Mesodermal cell (in vitro differentiated cells): ENCODE results near the gene ARID5B.

Experiments used
- H3K27ac ChIP-seq: 2 replicates; pipeline ENCODE4 v1.7.0; 2013; ENCODE audit warnings: mild to moderate bottlenecking, low read depth, low read length, moderate library complexity; ENCODE audit not compliant: severe bottlenecking
- H3K36me3 ChIP-seq: 2 replicates; pipeline ENCODE4 v1.7.1; 2013; ENCODE audit warnings: mild to moderate bottlenecking, low read length, moderate library complexity; ENCODE audit not compliant: control insufficient read depth, insufficient read depth
- H3K4me1 ChIP-seq: one replicate; pipeline ENCODE4 v1.7.1; 2013; ENCODE audit warnings: mild to moderate bottlenecking, low read length; ENCODE audit not compliant: insufficient read depth, control insufficient read depth, poor library complexity, severe bottlenecking
- H3K4me3 ChIP-seq: 2 replicates; pipeline ENCODE4 v1.7.0; 2013; ENCODE audit warnings: low read length, control low read depth, mild to moderate bottlenecking; ENCODE audit not compliant: insufficient read depth, poor library complexity, severe bottlenecking; ENCODE audit errors: extremely low read depth
- H3K9me3 ChIP-seq: 2 replicates; pipeline ENCODE4 v1.7.1; 2013; ENCODE audit warnings: mild to moderate bottlenecking, low read length, moderate library complexity; ENCODE audit not compliant: control insufficient read depth
- WGBS, 2 experiments: methylation state at CpG; one replicate each; pipeline ENCODE4 v1.1.5; 2013; ENCODE audit warnings: missing lambda C conversion rate in 2 of 2; ENCODE audit not compliant: insufficient coverage in 2 of 2; 5-methylcytosine and 5-hydroxymethylcytosine counted together

Gene ARID5B

GRCh38 chr10:62106929-62107519 lies 205.5 kb downstream of the ARID5B start:
- Histone ChIP-seq H3K36me3 (no peaks in the 10 kb centered on the region), H3K4me1 (no peaks in the 10 kb centered on the region), H3K4me3 (no peak overlapping the region), H3K9me3 (no peaks in the 10 kb centered on the region), H3K27ac (no peak overlapping the region)

- H3K9me3 ChIP-seq, result no peaks in the 10 kb centered on the region
Measured at GRCh38 chr10:62108759-62109586, 207.5 kb downstream of the ARID5B start.

GRCh38 chr10:62109587-62110293 lies 208.2 kb downstream of the ARID5B start:
- Histone ChIP-seq H3K27ac (no peak overlapping the region), H3K4me3 (no peak overlapping the region), H3K36me3 (no peaks in the 10 kb centered on the region), H3K9me3 (no peaks in the 10 kb centered on the region), H3K4me1 (no peaks in the 10 kb centered on the region)
- WGBS, 2 experiments, result 75% methylated on average over 1 of the region's 1 CpG; no CpG with 5 or more reads in 1 of the 2 experiments

More at GRCh38 chr10:62108759-62109586, 207.5 kb downstream of the ARID5B start:
- H3K36me3 ChIP-seq, result no peaks in the 10 kb centered on the region
- no peaks in the 10 kb centered on the region for H3K4me1 ChIP-seq
- H3K4me3 ChIP-seq, result no peak overlapping the region
- H3K27ac ChIP-seq, result no peak overlapping the region

- Histone ChIP-seq H3K27ac (no peak overlapping the region), H3K4me1 (no peaks in the 10 kb centered on the region), H3K4me3 (no peak overlapping the region), H3K36me3 (no peaks in the 10 kb centered on the region), H3K9me3 (no peaks in the 10 kb centered on the region)
Measured at GRCh38 chr10:62112300-62112699, 210.8 kb downstream of the ARID5B start.

- Histone ChIP-seq H3K4me1 (no peaks in the 10 kb centered on the region), H3K36me3 (no peaks in the 10 kb centered on the region), H3K9me3 (no peaks in the 10 kb centered on the region), H3K27ac (no peak overlapping the region), H3K4me3 (no peak overlapping the region)
- 88 to 89% methylated on average over 3 of the region's 4 CpGs for WGBS, 2 experiments
Measured at GRCh38 chr10:62112963-62113362, 211.5 kb downstream of the ARID5B start.

GRCh38 chr10:62113680-62114079 lies 212.2 kb downstream of the ARID5B start:
- Histone ChIP-seq H3K36me3 (no peaks in the 10 kb centered on the region), H3K27ac (no peak overlapping the region), H3K4me3 (no peak overlapping the region), H3K4me1 (no peaks in the 10 kb centered on the region), H3K9me3 (no peaks in the 10 kb centered on the region)
- 89 to 94% methylated on average over 3 to 4 of the region's 4 CpGs for WGBS, 2 experiments

- H3K27ac ChIP-seq, result no peak overlapping the region
- no peak overlapping the region for H3K4me3 ChIP-seq
- 93% methylated on average over 3 of the region's 4 CpGs; no CpG with 5 or more reads in 1 of the 2 experiments for WGBS, 2 experiments
- H3K9me3 ChIP-seq, result no peaks in the 10 kb centered on the region
- no peaks in the 10 kb centered on the region for H3K4me1 ChIP-seq
- no peaks in the 10 kb centered on the region for H3K36me3 ChIP-seq
Measured at GRCh38 chr10:62115321-62115720, 213.8 kb downstream of the ARID5B start.

- no CpG with 5 or more reads among the region's 5 CpGs for WGBS, 2 experiments
- Histone ChIP-seq H3K4me3 (no peak overlapping the region), H3K4me1 (no peaks in the 10 kb centered on the region), H3K9me3 (no peaks in the 10 kb centered on the region), H3K27ac (no peak overlapping the region), H3K36me3 (no peaks in the 10 kb centered on the region)
Measured at GRCh38 chr10:62115842-62116241, 214.3 kb downstream of the ARID5B start.

GRCh38 chr10:62116896-62117295 lies 215.4 kb downstream of the ARID5B start:
- Histone ChIP-seq H3K4me3 (no peak overlapping the region), H3K36me3 (no peaks in the 10 kb centered on the region), H3K9me3 (no peaks in the 10 kb centered on the region), H3K27ac (no peak overlapping the region), H3K4me1 (no peaks in the 10 kb centered on the region)
- WGBS, 2 experiments, result 73 to 92% methylated on average over 5 of the region's 6 CpGs

GRCh38 chr10:62121187-62121530 lies 219.7 kb downstream of the ARID5B start:
- no peaks in the 10 kb centered on the region for H3K9me3 ChIP-seq
- no peaks in the 10 kb centered on the region for H3K4me1 ChIP-seq
- no peaks in the 10 kb centered on the region for H3K36me3 ChIP-seq
- no CpG with 5 or more reads among the region's 1 CpG for WGBS, 2 experiments
- H3K27ac ChIP-seq, result no peak overlapping the region
- no peak overlapping the region for H3K4me3 ChIP-seq

- Histone ChIP-seq H3K4me1 (no peaks in the 10 kb centered on the region), H3K27ac (no peak overlapping the region), H3K9me3 (no peaks in the 10 kb centered on the region), H3K36me3 (no peaks in the 10 kb centered on the region), H3K4me3 (no peak overlapping the region)
- WGBS, 2 experiments, result 95 to 100% methylated on average over 1 of the region's 2 CpGs
Measured at GRCh38 chr10:62127975-62128374, 226.5 kb downstream of the ARID5B start.
